GM12874 (cell line): ENCODE data around the gene ERBB3.

ENCODE experiments used
- CTCF ChIP-seq: IDR thresholded peaks from 2 replicates; pipeline ENCODE4 v1.5.1; 2011; ENCODE audit warnings: low read depth, mild to moderate bottlenecking, control low read depth, low read length, moderate library complexity; ENCODE audit not compliant: insufficient read depth

ERBB3 gene

GRCh38 chr12:56101045-56101444 lies 21.1 kb downstream of the ERBB3 start:
- TF ChIP-seq CTCF = no peak

- no peak for TF ChIP-seq CTCF
These were observed 22.7 kb downstream of the ERBB3 start for GRCh38 chr12:56102683-56103065.

GRCh38 chr12:56103066-56103711 lies 23.2 kb downstream of the ERBB3 start:
- TF ChIP-seq CTCF = no peak

GRCh38 chr12:56103823-56104108 lies 23.8 kb downstream of the ERBB3 start:
- no peak for TF ChIP-seq CTCF

- no peak for TF ChIP-seq CTCF
These were observed 24.3 kb downstream of the ERBB3 start, which contains the start of gene PA2G4 for GRCh38 chr12:56104109-56104814. TSS of gene PA2G4 (plus strand) at chr12:56104559. CDS start at chr12:56104738, 179 bp downstream.

- TF ChIP-seq CTCF = no peak
These were observed 25.0 kb downstream of the ERBB3 start for GRCh38 chr12:56104815-56105608.

GRCh38 chr12:56105609-56105902 lies 25.6 kb downstream of the ERBB3 start:
- TF ChIP-seq CTCF = no peak
